RCC 7860 (cell line): ENCODE data around the gene EFCAB8.
"Not testable (repeated sequence)": the region's sequence is repeated elsewhere in the genome, so short reads cannot be mapped to it uniquely, and the experiment has no call there.

Source experiments
- DNase-seq: peaks from one replicate; pipeline ENCODE4 v3.0.0-alpha.2; 2015; ENCODE audit warnings: low spot score
- FAIRE-seq: peaks from 2 replicates; lab custom pipeline; 2012; peaks lifted over from hg19 to GRCh38; lab: Jason Lieb, UNC

EFCAB8 gene

GRCh38 chr20:32885185-32885584 is 26.5 kb downstream of the EFCAB8 start:
- no peak for DNase-seq
- no peak for FAIRE-seq

- DNase-seq (no peak), FAIRE-seq (no peak)
Observed at GRCh38 chr20:32885952-32886351, 27.2 kb downstream of the EFCAB8 start.

GRCh38 chr20:32886652-32887051 is 27.9 kb downstream of the EFCAB8 start:
- FAIRE-seq, result no peak
- no peak for DNase-seq

- no peak for DNase-seq
- FAIRE-seq, result no peak
Observed at GRCh38 chr20:32887492-32887891, 28.8 kb downstream of the EFCAB8 start.

- no peak for DNase-seq
- no peak for FAIRE-seq
Observed at GRCh38 chr20:32888636-32889035, 29.9 kb downstream of the EFCAB8 start.

GRCh38 chr20:32889281-32889680 is 30.6 kb downstream of the EFCAB8 start:
- DNase-seq, result no peak
- no peak for FAIRE-seq

- DNase-seq (no peak), FAIRE-seq (no peak)
Observed at GRCh38 chr20:32891491-32891890, 32.8 kb downstream of the EFCAB8 start.

- DNase-seq, result no peak
- no peak for FAIRE-seq
Observed at GRCh38 chr20:32891926-32892660, 33.4 kb downstream of the EFCAB8 start.

- no peak for DNase-seq
- no peak for FAIRE-seq
Observed at GRCh38 chr20:32893263-32894025, 34.7 kb downstream of the EFCAB8 start.

GRCh38 chr20:32894026-32894483 is 35.3 kb downstream of the EFCAB8 start:
- no peak for FAIRE-seq

GRCh38 chr20:32894711-32895355 is 36.1 kb downstream of the EFCAB8 start:
- FAIRE-seq (no peak), DNase-seq (no peak)

More at GRCh38 chr20:32894026-32894483, 35.3 kb downstream of the EFCAB8 start:
- DNase-seq, result no peak

GRCh38 chr20:32896521-32897280 is 38.0 kb downstream of the EFCAB8 start:
- no peak for FAIRE-seq

GRCh38 chr20:32898729-32899128 is 40.0 kb downstream of the EFCAB8 start:
- no peak for FAIRE-seq

More at GRCh38 chr20:32896521-32897280, 38.0 kb downstream of the EFCAB8 start:
- DNase-seq, result no peak

GRCh38 chr20:32902456-32903420 is 44.0 kb downstream of the EFCAB8 start:
- no peak for FAIRE-seq

More at GRCh38 chr20:32898729-32899128, 40.0 kb downstream of the EFCAB8 start:
- DNase-seq, result no peak

GRCh38 chr20:32903666-32904175 is 45.0 kb downstream of the EFCAB8 start:
- no peak for FAIRE-seq

More at GRCh38 chr20:32902456-32903420, 44.0 kb downstream of the EFCAB8 start:
- DNase-seq, result peak; percentile 47

GRCh38 chr20:32904678-32905077 is 46.0 kb downstream of the EFCAB8 start:
- FAIRE-seq, DNase-seq: not testable (repeated sequence)

More at GRCh38 chr20:32903666-32904175, 45.0 kb downstream of the EFCAB8 start:
- DNase-seq, result no peak

- FAIRE-seq, result no peak
- no peak for DNase-seq
Observed at GRCh38 chr20:32906200-32906599, 47.5 kb downstream of the EFCAB8 start.

GRCh38 chr20:32906871-32907495 is 48.3 kb downstream of the EFCAB8 start:
- FAIRE-seq (no peak), DNase-seq (no peak)

GRCh38 chr20:32907886-32908285 is 49.2 kb downstream of the EFCAB8 start:
- DNase-seq (no peak), FAIRE-seq (no peak)
